ENCODE results near the gene KLC4.

Gene KLC4

DNA sequence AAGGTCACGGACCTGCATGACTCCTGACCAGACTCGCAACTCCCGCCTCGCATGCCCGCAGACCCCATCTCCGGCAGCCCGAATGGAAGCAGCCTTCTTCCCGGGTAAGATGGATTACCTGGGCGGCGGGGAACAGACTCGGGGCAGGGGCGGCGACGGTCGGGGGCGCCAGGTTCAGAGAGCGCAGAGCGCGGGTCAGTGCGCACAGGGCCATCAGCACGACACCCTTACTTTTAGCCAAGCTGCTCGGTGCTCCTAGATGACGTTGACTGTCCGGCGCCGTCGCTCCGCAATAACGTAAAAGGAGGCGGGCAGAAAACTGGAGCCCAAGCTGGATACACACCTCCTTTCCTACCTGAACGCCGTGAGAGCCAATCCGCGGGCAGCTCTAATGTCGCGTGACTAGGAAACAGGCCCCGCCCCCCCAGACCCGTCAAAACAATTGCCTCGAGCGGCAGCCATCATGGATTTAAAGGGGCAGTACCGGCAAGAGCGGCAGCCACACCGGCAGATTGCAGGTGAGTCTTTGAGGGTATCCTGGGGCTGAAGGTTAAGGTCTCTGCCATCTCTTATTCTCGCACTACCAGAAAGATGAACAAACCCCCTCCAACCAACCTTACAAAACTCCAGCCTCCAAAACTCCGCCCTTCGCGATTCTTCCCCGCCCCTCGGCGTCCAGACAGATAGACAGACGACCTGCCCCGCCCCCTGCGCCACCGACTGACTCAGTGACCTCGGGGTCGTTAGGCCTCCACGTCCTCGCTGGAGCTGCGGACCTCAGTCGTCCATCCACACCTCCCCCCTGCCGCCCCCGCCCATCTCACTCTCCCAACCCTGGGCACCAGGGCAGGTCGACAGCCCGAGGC is at the start of gene KLC4, which contains the start of gene MRPL2:
KLC4 (plus strand) TSS at position 464 of the 866 bp plus-strand sequence. CDS start 1,705 bp downstream, outside the sequence.
MRPL2 (minus strand) TSS at position 267 of the 866 bp plus-strand sequence; CDS start at position 214, 53 bp downstream.
- H3F3A ChIP-seq (ENCODE audit: insufficient read depth, low read length), result no peaks in the 10 kb centered on the region
- no peak for TF ChIP-seq EZH2 (IDR thresholded peaks at IDR 0.05; ENCODE audit: borderline replicate concordance, low read length)
- TF ChIP-seq, protein P1, sequence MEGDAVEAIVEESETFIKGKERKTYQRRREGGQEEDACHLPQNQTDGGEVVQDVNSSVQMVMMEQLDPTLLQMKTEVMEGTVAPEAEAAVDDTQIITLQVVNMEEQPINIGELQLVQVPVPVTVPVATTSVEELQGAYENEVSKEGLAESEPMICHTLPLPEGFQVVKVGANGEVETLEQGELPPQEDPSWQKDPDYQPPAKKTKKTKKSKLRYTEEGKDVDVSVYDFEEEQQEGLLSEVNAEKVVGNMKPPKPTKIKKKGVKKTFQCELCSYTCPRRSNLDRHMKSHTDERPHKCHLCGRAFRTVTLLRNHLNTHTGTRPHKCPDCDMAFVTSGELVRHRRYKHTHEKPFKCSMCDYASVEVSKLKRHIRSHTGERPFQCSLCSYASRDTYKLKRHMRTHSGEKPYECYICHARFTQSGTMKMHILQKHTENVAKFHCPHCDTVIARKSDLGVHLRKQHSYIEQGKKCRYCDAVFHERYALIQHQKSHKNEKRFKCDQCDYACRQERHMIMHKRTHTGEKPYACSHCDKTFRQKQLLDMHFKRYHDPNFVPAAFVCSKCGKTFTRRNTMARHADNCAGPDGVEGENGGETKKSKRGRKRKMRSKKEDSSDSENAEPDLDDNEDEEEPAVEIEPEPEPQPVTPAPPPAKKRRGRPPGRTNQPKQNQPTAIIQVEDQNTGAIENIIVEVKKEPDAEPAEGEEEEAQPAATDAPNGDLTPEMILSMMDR (IDR thresholded peaks at IDR 0.05; ENCODE audit: low read length), result no peak

DNA sequence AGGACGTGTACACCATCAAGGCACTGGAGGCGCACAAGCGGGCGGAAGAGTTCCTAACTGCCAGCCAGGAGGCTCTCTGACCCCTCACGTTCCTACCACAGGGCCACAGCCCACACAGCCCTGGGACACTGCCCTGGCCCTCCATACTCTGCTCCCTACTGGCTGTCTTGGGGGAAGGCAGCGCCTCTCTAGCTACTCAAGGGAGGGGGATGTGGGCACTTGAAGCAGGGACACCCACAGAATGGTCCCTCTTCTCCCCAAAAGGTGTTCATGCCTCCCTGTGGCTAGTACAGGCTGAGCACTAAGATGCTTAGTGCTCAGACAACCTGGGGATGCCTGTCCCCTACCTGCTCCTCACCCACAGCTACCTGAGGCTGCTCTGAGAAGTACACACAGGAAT is 48.2 kb upstream of the KLC4 start:
- Histone ChIP-seq H2AFZ (ENCODE audit: low read length) (no peak overlapping the region), H3K4me3 (ENCODE audit: low read depth, low read length, poor library complexity, severe bottlenecking) (no peak overlapping the region), H3K27ac (ENCODE audit: low read depth, low read length, poor library complexity, severe bottlenecking) (no peak overlapping the region), H3K27me3 (ENCODE audit: insufficient read depth, low read length) (no peaks in the 10 kb centered on the region), H4K20me1 (ENCODE audit: insufficient read depth, low read length) (no peaks in the 10 kb centered on the region), H3K9me3 (ENCODE audit: low read length) (no peaks in the 10 kb centered on the region), H3K79me2 (ENCODE audit: insufficient read depth, low read length) (peaks cover 10% of the 10 kb centered on the region; the same call in 1 of the 2 replicates), H3K36me3 (ENCODE audit: insufficient read depth, low read length) (peaks cover 60% of the 10 kb centered on the region), H3K4me2 (ENCODE audit: low read length) (no peak overlapping the region), H3F3A (ENCODE audit: insufficient read depth, low read length) (no peaks in the 10 kb centered on the region), H3K9me2 (ENCODE audit: low read depth, low read length) (no peaks in the 10 kb centered on the region), H3K9ac (ENCODE audit: low read length) (no peak overlapping the region; the same call in 1 of the 2 replicates), H3K4me1 (ENCODE audit: insufficient read depth, low read length, severe bottlenecking) (peaks cover 23% of the 10 kb centered on the region)
- TF ChIP-seq, protein P1 (IDR thresholded peaks at IDR 0.05; ENCODE audit: low read length), result no peak
- no peak for TF ChIP-seq EZH2 (IDR thresholded peaks at IDR 0.05; ENCODE audit: borderline replicate concordance, low read length)

More for the DNA sequence above, at the start of gene KLC4, which contains the start of gene MRPL2:
- H3K27ac ChIP-seq (ENCODE audit: low read depth, low read length, poor library complexity, severe bottlenecking), result peak within 1 kb of the TSS; percentile 63
- H3K4me3 ChIP-seq (ENCODE audit: low read depth, low read length, poor library complexity, severe bottlenecking), result peak within 1 kb of the TSS; percentile 96
- peak within 1 kb of the TSS; percentile 100 for H3K4me2 ChIP-seq (ENCODE audit: low read length)
- H3K27me3 ChIP-seq (ENCODE audit: insufficient read depth, low read length), result no peaks in the 10 kb centered on the region
- H3K4me1 ChIP-seq (ENCODE audit: insufficient read depth, low read length, severe bottlenecking), result peaks cover 23% of the 10 kb centered on the region
- peaks cover 12% of the 10 kb centered on the region for H3K79me2 ChIP-seq (ENCODE audit: insufficient read depth, low read length)
- peak within 1 kb of the TSS; percentile 97 for H3K9ac ChIP-seq (ENCODE audit: low read length)
- H3K9me2 ChIP-seq (ENCODE audit: low read depth, low read length), result no peaks in the 10 kb centered on the region
- H2AFZ ChIP-seq (ENCODE audit: low read length), result no peak within 1 kb of the TSS
- H3K36me3 ChIP-seq (ENCODE audit: insufficient read depth, low read length), result peaks cover 16% of the 10 kb centered on the region
- H4K20me1 ChIP-seq (ENCODE audit: insufficient read depth, low read length), result no peaks in the 10 kb centered on the region
- H3K9me3 ChIP-seq (ENCODE audit: low read length), result no peaks in the 10 kb centered on the region

GRCh38 chr6:43012364-43012763 is 47.1 kb upstream of the KLC4 start:
- Histone ChIP-seq H3K4me3 (ENCODE audit: low read depth, low read length, poor library complexity, severe bottlenecking) (peak overlapping the region; percentile 75), H4K20me1 (ENCODE audit: insufficient read depth, low read length) (no peaks in the 10 kb centered on the region)

More at GRCh38 chr6:43012364-43012763, 47.1 kb upstream of the KLC4 start:
- Histone ChIP-seq H3K9me2 (ENCODE audit: low read depth, low read length) (no peaks in the 10 kb centered on the region), H3K4me1 (ENCODE audit: insufficient read depth, low read length, severe bottlenecking) (peaks cover 23% of the 10 kb centered on the region), H3K79me2 (ENCODE audit: insufficient read depth, low read length) (peaks cover 10% of the 10 kb centered on the region; the same call in 1 of the 2 replicates), H3K27me3 (ENCODE audit: insufficient read depth, low read length) (no peaks in the 10 kb centered on the region), H3F3A (ENCODE audit: insufficient read depth, low read length) (no peaks in the 10 kb centered on the region), H3K36me3 (ENCODE audit: insufficient read depth, low read length) (peaks cover 53% of the 10 kb centered on the region), H3K27ac (ENCODE audit: low read depth, low read length, poor library complexity, severe bottlenecking) (no peak overlapping the region), H3K9me3 (ENCODE audit: low read length) (no peaks in the 10 kb centered on the region), H3K4me2 (ENCODE audit: low read length) (peak overlapping the region; percentile 87), H3K9ac (ENCODE audit: low read length) (peak overlapping the region; percentile 89; the same call in 1 of the 2 replicates), H2AFZ (ENCODE audit: low read length) (no peak overlapping the region)
- TF ChIP-seq, protein P1 (IDR thresholded peaks at IDR 0.05; ENCODE audit: low read length), result no peak
- TF ChIP-seq EZH2 (IDR thresholded peaks at IDR 0.05; ENCODE audit: borderline replicate concordance, low read length), result no peak
